ENCODE results near the gene TMC6. TPM values are rescaled to one million over a fixed set of nuclear protein-coding genes. Genes with fewer than 3 reads are reported as not detected.

TMC6 gene
- total and polyA plus RNA-seq, 2 of the 13 experiments (the other 11 are each of a cell fraction or from before 2014, with no cell fraction given): 48.4 to 99.1 TPM

- TF ChIP-seq TFE3 (CRISPR knock-in tag; IDR thresholded peaks at IDR 0.05): no peak
- no peak for TF ChIP-seq ZNF841 (CRISPR knock-in tag; IDR thresholded peaks at IDR 0.05; ENCODE audit: borderline replicate concordance)
- TF ChIP-seq JUNB (CRISPR knock-in tag; IDR thresholded peaks at IDR 0.05; ENCODE audit: borderline replicate concordance): no peak
- TF ChIP-seq TERF1 (CRISPR knock-in tag; IDR thresholded peaks at IDR 0.05): no peak; the same call in 1 of the 2 replicates
- TF ChIP-seq HCFC1 (IDR thresholded peaks at IDR 0.05; ENCODE audit: low read depth, low read length): no peak
- TF ChIP-seq ZFY (CRISPR knock-in tag; IDR thresholded peaks at IDR 0.05): no peak
- TF ChIP-seq FOXA3 (CRISPR knock-in tag; IDR thresholded peaks at IDR 0.05): no peak
- peak; percentile 4; the same call in 1 of the 2 replicates for TF ChIP-seq AHDC1 (CRISPR knock-in tag; IDR thresholded peaks at IDR 0.05; ENCODE audit: borderline replicate concordance)
- 0 out of 2 replicates have a peak, but pooled peaks have one; percentile 18 for TF ChIP-seq ZNF441 (CRISPR knock-in tag; IDR thresholded peaks at IDR 0.05; ENCODE audit: borderline replicate concordance)
- TF ChIP-seq ZNF44 (CRISPR knock-in tag; IDR thresholded peaks at IDR 0.05): no peak
- TF ChIP-seq ZNF460 (CRISPR knock-in tag; IDR thresholded peaks at IDR 0.05; ENCODE audit: borderline replicate concordance): no peak
- no peak for TF ChIP-seq PRPF4 (IDR thresholded peaks at IDR 0.05; ENCODE audit: low read depth, low read length, poor library complexity, severe bottlenecking)
- TF ChIP-seq HDAC1 (CRISPR knock-in tag; IDR thresholded peaks at IDR 0.05): peak; percentile 47; the same call in 1 of the 2 replicates
- TF ChIP-seq TP53 (CRISPR knock-in tag; conservative IDR thresholded peaks at IDR 0.05): 0 out of 2 replicates have a peak, but pooled peaks have one; percentile 20
- no peak for TF ChIP-seq LCORL (IDR thresholded peaks at IDR 0.05)
- no peak for TF ChIP-seq LCORL (CRISPR knock-in tag; IDR thresholded peaks at IDR 0.05)
Measured at GRCh38 chr17:78127888-78128550, 536 bp downstream of the TMC6 start (continued).

Data from HepG2 (cell line).